Neuronal stem cell (in vitro differentiated cells): Measurements from ENCODE around the gene LCE3C.

Source experiments
- DNase-seq: peaks from one replicate; pipeline ENCODE4 v3.0.0-alpha.2; 2013; ENCODE audit warnings: low spot score
- H2AFZ ChIP-seq: one replicate; pipeline ENCODE4 v1.6.1; 2013; ENCODE audit warnings: mild to moderate bottlenecking, low read length, inconsistent platforms
- H2AK5ac ChIP-seq: 2 replicates; pipeline ENCODE4 v1.6.1; 2013; ENCODE audit warnings: low read depth, mild to moderate bottlenecking, inconsistent platforms, low read length, moderate library complexity, mixed read lengths
- H2BK120ac ChIP-seq: 2 replicates; pipeline ENCODE4 v1.6.1; 2013; ENCODE audit warnings: low read depth, mild to moderate bottlenecking, inconsistent platforms, low read length, moderate library complexity, mixed read lengths
- H2BK12ac ChIP-seq: one replicate; pipeline ENCODE4 v1.6.1; 2013; ENCODE audit warnings: low read length, inconsistent platforms
- H2BK15ac ChIP-seq: 2 replicates; pipeline ENCODE4 v1.6.1; 2013; ENCODE audit warnings: mild to moderate bottlenecking, low read length, inconsistent platforms, mixed read lengths
- H2BK5ac ChIP-seq: one replicate; pipeline ENCODE4 v1.6.1; 2013; ENCODE audit warnings: inconsistent platforms, mild to moderate bottlenecking, low read length, moderate library complexity
- H3K14ac ChIP-seq: one replicate; pipeline ENCODE4 v1.6.1; 2013; ENCODE audit warnings: low read length, inconsistent platforms
- H3K18ac ChIP-seq: 2 replicates; pipeline ENCODE4 v1.6.1; 2013; ENCODE audit warnings: low read length, inconsistent platforms
- H3K23ac ChIP-seq: 2 replicates; pipeline ENCODE4 v1.6.1; 2013; ENCODE audit warnings: low read depth, mild to moderate bottlenecking, mixed read lengths, low read length, inconsistent platforms; ENCODE audit not compliant: poor library complexity
- H3K27ac ChIP-seq: replicated peaks from 3 replicates; pipeline ENCODE4 v1.5.1; 2013; ENCODE audit warnings: low read length, inconsistent platforms
- H3K27me3 ChIP-seq, 3 experiments: 2 replicates each; pipeline ENCODE4 v1.6.1; 2013; ENCODE audit warnings: low read length in 3 of 3, mild to moderate bottlenecking in 2 of 3, inconsistent platforms in 1 of 3, low read depth in 1 of 3, mixed read lengths in 1 of 3, moderate library complexity in 1 of 3; ENCODE audit not compliant: control insufficient read depth in 3 of 3, insufficient read depth in 3 of 3
- H3K36me3 ChIP-seq, 2 donors: replicated peaks in 1 of 2; 2 replicates each; pipeline ENCODE4 v1.6.1; 2013; ENCODE audit warnings: low read length in 2 of 2; ENCODE audit not compliant: control insufficient read depth in 2 of 2, insufficient read depth in 2 of 2
- H3K4ac ChIP-seq: 2 replicates; pipeline ENCODE4 v1.6.1; 2013; ENCODE audit warnings: inconsistent platforms, mild to moderate bottlenecking, low read length, moderate library complexity
- H3K4me1 ChIP-seq, 2 donors: 1 replicate in 1 of 2; 2 replicates in 1 of 2; pipeline ENCODE4 v1.6.1; 2013; ENCODE audit warnings: low read length in 2 of 2, low read depth in 1 of 2; ENCODE audit not compliant: control insufficient read depth in 2 of 2, insufficient read depth in 1 of 2
- H3K4me2 ChIP-seq: one replicate; pipeline ENCODE4 v1.6.1; 2013; ENCODE audit warnings: mild to moderate bottlenecking, low read length, inconsistent platforms; ENCODE audit not compliant: insufficient read depth, poor library complexity, severe bottlenecking
- H3K4me3 ChIP-seq, 2 donors: 2 replicates each; pipeline ENCODE4 v1.5.1; 2013; ENCODE audit warnings: low read length in 2 of 2, mild to moderate bottlenecking in 2 of 2, inconsistent platforms in 1 of 2, moderate library complexity in 1 of 2
- H3K79me1 ChIP-seq: one replicate; pipeline ENCODE4 v1.6.1; 2013; ENCODE audit warnings: low read depth, mild to moderate bottlenecking, inconsistent platforms, low read length, moderate library complexity
- H3K9ac ChIP-seq: one replicate; pipeline ENCODE4 v1.6.1; 2013; ENCODE audit warnings: mild to moderate bottlenecking, low read depth, low read length, inconsistent platforms; ENCODE audit not compliant: poor library complexity
- H3K9me3 ChIP-seq, 2 donors: replicated peaks in 1 of 2; 2 replicates each; pipeline versions ENCODE3 to v1.6.1; 2013; ENCODE audit warnings: low read length in 2 of 2, mild to moderate bottlenecking in 2 of 2, inconsistent platforms in 1 of 2, low read depth in 1 of 2, mixed read lengths in 1 of 2, moderate library complexity in 1 of 2; ENCODE audit not compliant: control insufficient read depth in 2 of 2, insufficient read depth in 1 of 2
- H4K8ac ChIP-seq: one replicate; pipeline ENCODE4 v1.6.1; 2013; ENCODE audit warnings: low read depth, mild to moderate bottlenecking, inconsistent platforms, low read length, moderate library complexity
- H4K91ac ChIP-seq: one replicate; pipeline ENCODE4 v1.6.1; 2013; ENCODE audit warnings: low read length, low read depth, mild to moderate bottlenecking, inconsistent platforms; ENCODE audit not compliant: poor library complexity
- WGBS, 2 donors: extraction: QIAGEN DNeasy Blood & Tissue Kit; methylation state at CpG; one replicate each; pipeline ENCODE4 v1.1.7; 2013; ENCODE audit warnings: missing lambda C conversion rate in 2 of 2, mixed read lengths in 1 of 2; ENCODE audit not compliant: insufficient read length in 2 of 2, insufficient replicate concordance in 1 of 2; ENCODE audit errors: extremely low coverage in 2 of 2; 5-methylcytosine and 5-hydroxymethylcytosine counted together

The LCE3C gene

DNA sequence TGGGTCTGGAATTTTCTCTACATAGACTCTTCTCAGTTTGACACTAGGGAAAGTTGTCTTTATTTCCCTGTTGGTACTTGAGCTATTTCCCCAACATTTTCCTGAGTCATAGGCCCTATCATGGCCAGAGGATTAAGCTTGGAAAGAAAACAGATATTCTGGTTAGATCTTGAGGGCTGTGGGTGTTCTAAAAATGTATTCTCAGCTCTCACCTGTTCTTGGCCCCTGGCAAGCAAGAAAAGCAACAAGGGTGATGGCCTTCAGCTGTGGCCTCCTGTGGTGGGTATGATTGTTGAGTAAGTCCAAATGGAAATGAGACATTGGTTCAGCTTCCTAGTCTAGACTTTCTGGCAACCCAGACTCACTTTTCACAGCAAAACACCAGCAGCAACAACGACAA is 40.3 kb downstream of the LCE3C start:
- Histone ChIP-seq H3K14ac (no peak overlapping the region), H3K4me1 (no peaks in the 10 kb centered on the region), H4K8ac (no peak overlapping the region), H2BK15ac (no peak overlapping the region), H3K4me3 (no peak overlapping the region), H3K18ac (no peak overlapping the region), H2BK12ac (no peak overlapping the region), H3K9me3 (peaks cover 0 to 16% of the 10 kb centered on the region in 2 donors), H3K79me1 (no peaks in the 10 kb centered on the region), H3K27me3 (no peaks in the 10 kb centered on the region), H4K91ac (no peak overlapping the region), H2BK5ac (no peak overlapping the region), H3K23ac (no peak overlapping the region), H2AFZ (no peak overlapping the region), H3K4ac (no peak overlapping the region), H2BK120ac (no peak overlapping the region), H3K4me2 (no peak overlapping the region), H2AK5ac (no peak overlapping the region), H3K27ac (no peak overlapping the region), H3K36me3 (no peaks in the 10 kb centered on the region), H3K9ac (no peak overlapping the region)
- DNase-seq, result no peak
- WGBS, 2 donors, result no CpG with 5 or more reads among the region's 1 CpG

DNA sequence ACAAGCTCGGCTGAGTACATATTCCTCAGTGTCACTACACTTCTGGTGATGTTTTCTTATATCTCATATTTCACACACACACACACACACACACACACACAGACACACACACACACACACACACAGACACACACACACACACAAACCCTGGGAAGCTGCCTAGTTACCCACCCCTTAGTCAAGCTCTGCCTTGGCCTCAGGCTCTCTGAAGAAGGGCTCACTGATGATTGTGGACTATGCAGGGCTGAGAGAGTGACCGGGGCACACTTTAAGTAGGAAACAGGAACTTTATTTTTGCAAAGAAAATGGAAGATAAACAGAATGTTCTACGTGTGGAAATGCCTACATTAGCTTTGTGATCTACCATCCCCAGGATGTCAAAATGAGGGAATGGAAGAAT is 43.9 kb downstream of the LCE3C start:
- H4K91ac ChIP-seq, result no peak overlapping the region
- no peaks in the 10 kb centered on the region for H3K27me3 ChIP-seq
- no peak overlapping the region for H3K4ac ChIP-seq
- H2AFZ ChIP-seq, result no peak overlapping the region
- no peak overlapping the region for H3K18ac ChIP-seq
- H3K27ac ChIP-seq, result no peak overlapping the region
- no peaks in the 10 kb centered on the region for H3K36me3 ChIP-seq
- H2BK5ac ChIP-seq, result no peak overlapping the region
- H3K79me1 ChIP-seq, result no peaks in the 10 kb centered on the region
- no peak overlapping the region for H3K4me3 ChIP-seq
- no peak overlapping the region for H3K9ac ChIP-seq
- H2BK12ac ChIP-seq, result no peak overlapping the region
- H3K4me2 ChIP-seq, result no peak overlapping the region
- WGBS, 2 donors, result no CpG with 5 or more reads among the region's 3 CpGs
- H3K14ac ChIP-seq, result no peak overlapping the region
- no peak overlapping the region for H2BK15ac ChIP-seq
- H2BK120ac ChIP-seq, result no peak overlapping the region
- no peak overlapping the region for H2AK5ac ChIP-seq
- no peaks in the 10 kb centered on the region for H3K4me1 ChIP-seq
- H3K9me3 ChIP-seq, result peaks cover 0 to 17% of the 10 kb centered on the region in 2 donors
- no peak overlapping the region for H4K8ac ChIP-seq
- no peak overlapping the region for H3K23ac ChIP-seq
- no peak for DNase-seq

DNA sequence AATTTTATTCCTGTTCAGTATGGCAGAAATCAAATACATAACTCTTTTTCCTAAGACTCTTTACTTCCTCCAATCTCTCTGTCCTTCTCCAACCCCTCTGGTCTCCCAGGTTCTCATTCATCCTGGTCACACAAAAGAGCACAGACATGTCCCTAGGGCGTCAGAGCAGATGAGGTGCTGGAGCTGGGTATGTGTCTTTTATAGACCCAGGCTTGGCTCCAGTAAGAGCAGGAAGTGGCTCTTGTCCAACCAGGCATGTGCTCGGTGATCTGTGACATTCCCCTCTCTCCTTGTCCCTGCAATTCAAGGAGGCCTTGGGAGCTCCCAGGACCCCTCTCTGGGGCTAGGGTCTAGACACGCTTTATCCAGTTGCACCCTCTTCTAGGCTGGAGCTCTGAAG is 45.1 kb downstream of the LCE3C start:
- Histone ChIP-seq H3K4me3 (no peak overlapping the region), H2AFZ (no peak overlapping the region), H2BK120ac (no peak overlapping the region), H2BK15ac (no peak overlapping the region), H3K9me3 (peaks cover 0 to 15% of the 10 kb centered on the region in 2 donors), H3K4ac (no peak overlapping the region), H2AK5ac (no peak overlapping the region), H3K23ac (no peak overlapping the region), H3K27me3 (no peaks in the 10 kb centered on the region), H2BK12ac (no peak overlapping the region), H2BK5ac (no peak overlapping the region), H3K36me3 (no peaks in the 10 kb centered on the region), H3K4me2 (no peak overlapping the region), H3K79me1 (no peaks in the 10 kb centered on the region), H3K14ac (no peak overlapping the region), H4K8ac (no peak overlapping the region), H3K4me1 (no peaks in the 10 kb centered on the region), H3K27ac (no peak overlapping the region), H3K9ac (no peak overlapping the region), H4K91ac (no peak overlapping the region), H3K18ac (no peak overlapping the region)
- WGBS, 2 donors, result no CpG with 5 or more reads among the region's 3 CpGs
- no peak for DNase-seq

DNA sequence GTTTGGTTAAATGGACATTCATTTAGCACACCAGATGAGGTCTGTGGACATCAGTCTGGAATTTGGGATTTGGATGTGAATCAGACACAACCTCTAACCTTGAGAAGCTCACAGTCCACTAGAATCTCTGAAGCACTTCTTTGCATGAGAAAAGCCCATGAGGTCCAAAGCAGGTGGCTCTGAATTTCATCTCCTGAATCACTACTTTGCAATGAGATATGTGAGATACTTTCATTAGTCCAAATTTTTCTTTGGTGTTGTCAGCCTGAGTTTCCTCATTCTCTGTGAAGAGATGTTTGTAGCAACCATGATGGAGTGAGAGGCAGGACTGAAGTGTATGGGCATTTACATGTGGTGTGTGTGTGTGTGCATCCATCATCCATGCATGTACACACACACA is 46.6 kb downstream of the LCE3C start:
- H3K9me3 ChIP-seq, result peaks cover 0 to 13% of the 10 kb centered on the region in 2 donors
- H2AK5ac ChIP-seq, result no peak overlapping the region
- no peak overlapping the region for H3K27ac ChIP-seq
- H3K36me3 ChIP-seq, result no peaks in the 10 kb centered on the region
- H3K27me3 ChIP-seq, result no peaks in the 10 kb centered on the region
- H2AFZ ChIP-seq, result no peak overlapping the region
- H2BK5ac ChIP-seq, result no peak overlapping the region
- no peaks in the 10 kb centered on the region for H3K4me1 ChIP-seq
- no peak overlapping the region for H4K91ac ChIP-seq
- H3K4ac ChIP-seq, result no peak overlapping the region
- H2BK12ac ChIP-seq, result no peak overlapping the region
- no peak overlapping the region for H2BK120ac ChIP-seq
- H3K79me1 ChIP-seq, result no peaks in the 10 kb centered on the region
- H4K8ac ChIP-seq, result no peak overlapping the region
- no peak overlapping the region for H3K14ac ChIP-seq
- H3K18ac ChIP-seq, result no peak overlapping the region
- H3K23ac ChIP-seq, result no peak overlapping the region
- no peak overlapping the region for H2BK15ac ChIP-seq
- no peak overlapping the region for H3K4me2 ChIP-seq
- no peak overlapping the region for H3K9ac ChIP-seq
- H3K4me3 ChIP-seq, result no peak overlapping the region
- DNase-seq, result no peak
